ENCODE results near the gene TMEM242. TPM values are rescaled to one million over a fixed set of nuclear protein-coding genes. Genes with fewer than 3 reads are reported as not detected.

Gene TMEM242
- total RNA-seq, 1 experiment from 2014 or later = 8.7 TPM

GRCh38 chr6:157366648-157367047 is 43.3 kb upstream of the TMEM242 start:
- no peak for TF ChIP-seq SP1 (CRISPR knock-in tag; conservative IDR thresholded peaks at IDR 0.05)
- no peak for TF ChIP-seq FOXJ3 (CRISPR knock-in tag; IDR thresholded peaks at IDR 0.05; ENCODE audit: borderline replicate concordance)
- TF ChIP-seq NFE2L1 (CRISPR knock-in tag; IDR thresholded peaks at IDR 0.05) = no peak
- no peak for TF ChIP-seq ESRRA (CRISPR knock-in tag; IDR thresholded peaks at IDR 0.05; ENCODE audit: borderline replicate concordance)
- no peak for TF ChIP-seq JAZF1 (CRISPR knock-in tag; IDR thresholded peaks at IDR 0.05)
- TF ChIP-seq ZNF219 (CRISPR knock-in tag; IDR thresholded peaks at IDR 0.05; ENCODE audit: borderline replicate concordance) = no peak
- TF ChIP-seq ZNF317 (CRISPR knock-in tag; IDR thresholded peaks at IDR 0.05; ENCODE audit: borderline replicate concordance, low read depth) = no peak
- no peak for TF ChIP-seq SMAD4 (CRISPR knock-in tag; IDR thresholded peaks at IDR 0.05)
- no peak for TF ChIP-seq CREM (CRISPR knock-in tag; IDR thresholded peaks at IDR 0.05)
- TF ChIP-seq TP53 (CRISPR knock-in tag; IDR thresholded peaks at IDR 0.05) = no peak
- no peak for TF ChIP-seq JUN (CRISPR knock-in tag; IDR thresholded peaks at IDR 0.05)
- TF ChIP-seq ZNF138 (CRISPR knock-in tag; conservative IDR thresholded peaks at IDR 0.05) = no peak
- no peak for TF ChIP-seq SOX15 (CRISPR knock-in tag; IDR thresholded peaks at IDR 0.05)
- no peak for TF ChIP-seq MAX (CRISPR knock-in tag; IDR thresholded peaks at IDR 0.05)
- no peak for TF ChIP-seq ZNF263 (CRISPR knock-in tag; IDR thresholded peaks at IDR 0.05; ENCODE audit: low read depth)
- no peak for TF ChIP-seq CDX4 (CRISPR knock-in tag; IDR thresholded peaks at IDR 0.05; ENCODE audit: borderline replicate concordance)
- TF ChIP-seq ZNF121 (CRISPR knock-in tag; IDR thresholded peaks at IDR 0.05) = no peak
- no peak for TF ChIP-seq TEAD1 (CRISPR knock-in tag; IDR thresholded peaks at IDR 0.05)
- TF ChIP-seq TEAD4 (CRISPR knock-in tag; IDR thresholded peaks at IDR 0.05) = no peak
- POLR2A ChIA-PET = interaction anchor here (1.2 kb wide), 1 partner anchor 13 kb away, joined by 3 read pairs; no protein-coding TSS in a partner anchor

GRCh38 chr6:157364705-157365104 is 41.4 kb upstream of the TMEM242 start:
- CTCF ChIA-PET = no interaction called here
- no peak for DNase-seq (ENCODE audit: low spot score)
- no peak for ATAC-seq
- Mint-ChIP-seq H3K9me3 (no peaks in the 10 kb centered on the region), H3K27ac (no peak overlapping the region), H3K36me3 (no peaks in the 10 kb centered on the region), H3K4me3 (no peak overlapping the region), H3K4me1 (peaks cover 4% of the 10 kb centered on the region), H3K27me3 (ENCODE audit: low read depth) (no peaks in the 10 kb centered on the region)
- TF ChIP-seq ZNF317 (CRISPR knock-in tag; IDR thresholded peaks at IDR 0.05; ENCODE audit: borderline replicate concordance, low read depth) (no peak), E2F4 (CRISPR knock-in tag; IDR thresholded peaks at IDR 0.05; ENCODE audit: borderline replicate concordance, low read depth) (no peak), ETV6 (CRISPR knock-in tag; IDR thresholded peaks at IDR 0.05) (no peak), AFF4 (CRISPR knock-in tag; IDR thresholded peaks at IDR 0.05; ENCODE audit: borderline replicate concordance) (no peak), ZNF396 (CRISPR knock-in tag; IDR thresholded peaks at IDR 0.05; ENCODE audit: borderline replicate concordance) (no peak), TEAD4 (CRISPR knock-in tag; IDR thresholded peaks at IDR 0.05) (no peak), FOXP4 (CRISPR knock-in tag; IDR thresholded peaks at IDR 0.05) (no peak), FOXP1 (CRISPR knock-in tag; IDR thresholded peaks at IDR 0.05; ENCODE audit: borderline replicate concordance) (no peak)
- POLR2A ChIA-PET = no interaction called here

More at GRCh38 chr6:157366648-157367047, 43.3 kb upstream of the TMEM242 start:
- H3K36me3 Mint-ChIP-seq = no peaks in the 10 kb centered on the region
- H3K4me1 Mint-ChIP-seq = peaks cover 7% of the 10 kb centered on the region
- H3K27ac Mint-ChIP-seq = no peak overlapping the region
- CTCF ChIA-PET = no interaction called here
- DNase-seq (ENCODE audit: low spot score) (no peak), ATAC-seq (peak; percentile 78)
- no peaks in the 10 kb centered on the region for H3K9me3 Mint-ChIP-seq
- H3K27me3 Mint-ChIP-seq (ENCODE audit: low read depth) = no peaks in the 10 kb centered on the region
- H3K4me3 Mint-ChIP-seq = no peak overlapping the region
